Sciatic nerve (tissue), 2 donors: ENCODE measurements around the gene IL18R1. TPM values are rescaled to one million over a fixed set of nuclear protein-coding genes. Genes with fewer than 3 reads are reported as not detected.

ENCODE experiments used
- ATAC-seq: fragments of 200-7000 bp; cut with Tn5 transposase; one replicate; pipeline ENCODE4 v1.9.1; 2020; ENCODE audit warnings: mild to moderate bottlenecking, moderate library complexity
- DNase-seq: peaks from one replicate; pipeline ENCODE4 v3.0.0-alpha.2; 2020; ENCODE audit warnings: low spot score
- intact Hi-C: fragments of 100-400 bp; cut with DNase I; formaldehyde crosslinking; loops from one replicate; pipeline ENCODE4 v1.14.2; 2022
- total RNA-seq: library from RNA; stranded (reverse); fragmentation: NEBNext Ultra II Directional; extraction: Animal tissue kit (Norgen Biotek cat#: 25700); gene quantifications from one replicate; pipeline ENCODE4 v1.2.1, GENCODE V29; 2021
- donor health status: DM: no; HTN: no; CAD: no.
- donor health status: DM: no; HTN: no; CAD: no.

IL18R1 gene
- total RNA-seq, 1 donor from 2014 or later: 4.9 TPM

- DNase-seq: no peak
- intact Hi-C loops: no loop called here
Measured at GRCh38 chr2:102422910-102423309, 67.3 kb downstream of the IL18R1 start, which contains the start of gene IL18RAP. IL18RAP (plus strand) TSS chr2:102423160; CDS start chr2:102423278, 118 bp downstream.

GRCh38 chr2:102423368-102423767, 67.8 kb downstream of the IL18R1 start:
- ATAC-seq (no peak), DNase-seq (no peak)
- intact Hi-C loops: no loop called here

More at GRCh38 chr2:102422910-102423309, 67.3 kb downstream of the IL18R1 start, which contains the start of gene IL18RAP:
- no peak for ATAC-seq

- intact Hi-C loops: no loop called here
- DNase-seq (no peak), ATAC-seq (no peak)
Measured at GRCh38 chr2:102424754-102425153, 69.2 kb downstream of the IL18R1 start.

- DNase-seq (no peak), ATAC-seq (no peak)
- intact Hi-C loops: no loop called here
Measured at GRCh38 chr2:102425441-102426132, 70.0 kb downstream of the IL18R1 start.

GRCh38 chr2:102427249-102427648, 71.7 kb downstream of the IL18R1 start:
- ATAC-seq (no peak), DNase-seq (no peak)
- intact Hi-C loops: no loop called here

- intact Hi-C loops: no loop called here
- ATAC-seq: no peak
- DNase-seq: no peak
Measured at GRCh38 chr2:102428573-102428972, 73.0 kb downstream of the IL18R1 start.

- DNase-seq (no peak), ATAC-seq (no peak)
- intact Hi-C loops: no loop called here
Measured at GRCh38 chr2:102432386-102432785, 76.8 kb downstream of the IL18R1 start.

- DNase-seq (no peak), ATAC-seq (no peak)
- intact Hi-C loops: no loop called here
Measured at GRCh38 chr2:102433973-102434654, 78.5 kb downstream of the IL18R1 start.

GRCh38 chr2:102434655-102435381, 79.2 kb downstream of the IL18R1 start:
- no peak for DNase-seq
- intact Hi-C loops: no loop called here

GRCh38 chr2:102435741-102436140, 80.1 kb downstream of the IL18R1 start:
- no peak for ATAC-seq
- DNase-seq: no peak
- intact Hi-C loops: no loop called here

More at GRCh38 chr2:102434655-102435381, 79.2 kb downstream of the IL18R1 start:
- no peak for ATAC-seq

GRCh38 chr2:102436323-102436722, 80.7 kb downstream of the IL18R1 start:
- intact Hi-C loops: no loop called here
- DNase-seq (no peak), ATAC-seq (no peak)

GRCh38 chr2:102437122-102437521, 81.5 kb downstream of the IL18R1 start:
- intact Hi-C loops: no loop called here
- no peak for DNase-seq
- no peak for ATAC-seq

GRCh38 chr2:102438111-102438510, 82.5 kb downstream of the IL18R1 start:
- no peak for DNase-seq
- intact Hi-C loops: no loop called here
- ATAC-seq: no peak

- intact Hi-C loops: no loop called here
- no peak for DNase-seq
- ATAC-seq: no peak
Measured at GRCh38 chr2:102438578-102438977, 83.0 kb downstream of the IL18R1 start.

- DNase-seq (no peak), ATAC-seq (no peak)
- intact Hi-C loops: loop anchor here (1.0 kb wide), 1 partner anchor 29 kb away; no protein-coding TSS in a partner anchor
Measured at GRCh38 chr2:102439065-102439695, 83.6 kb downstream of the IL18R1 start.

GRCh38 chr2:102442967-102443828, 87.6 kb downstream of the IL18R1 start:
- DNase-seq (no peak), ATAC-seq (no peak)
- intact Hi-C loops: no loop called here

GRCh38 chr2:102444233-102444632, 88.6 kb downstream of the IL18R1 start:
- intact Hi-C loops: no loop called here
- no peak for DNase-seq
- no peak for ATAC-seq

- no peak for DNase-seq
- no peak for ATAC-seq
- intact Hi-C loops: no loop called here
Measured at GRCh38 chr2:102446936-102447335, 91.3 kb downstream of the IL18R1 start.
